Keratinocyte (primary cell): ENCODE measurements around the gene SH3RF2.

Source experiments
- CTCF ChIP-seq, 3 experiments: IDR thresholded peaks in 1 of 3; conservative IDR thresholded peaks in 1 of 3; optimal IDR thresholded peaks in 1 of 3; 2 replicates in 2 of 3; 3 replicates in 1 of 3; pipeline versions ENCODE3 to v1.5.1; 2011; ENCODE audit warnings: low read length in 3 of 3, mild to moderate bottlenecking in 3 of 3, moderate library complexity in 2 of 3, control low read depth in 1 of 3, inconsistent platforms in 1 of 3; ENCODE audit not compliant: insufficient read depth in 2 of 3; ENCODE audit errors: extremely low read depth in 1 of 3
- EZH2 ChIP-seq: IDR thresholded peaks from one replicate; pipeline ENCODE4 v1.6.1; 2012; ENCODE audit warnings: inconsistent platforms, mild to moderate bottlenecking, low read length, moderate library complexity

GRCh38 chr5:146007989-146008388 is 71.6 kb downstream of the SH3RF2 start:
- no peak for TF ChIP-seq CTCF (optimal IDR thresholded peaks at IDR 0.05 in 1 of 3, IDR thresholded peaks at IDR 0.05 in 1 of 3, conservative IDR thresholded peaks at IDR 0.05 in 1 of 3; ENCODE audit: extremely low read depth in 1 of 3, insufficient read depth in 2 of 3, low read length in 3 of 3)
- no peak for TF ChIP-seq EZH2
